HCT116 (cell line): ENCODE results near the gene SYT9.

Experiments
- ATF3 ChIP-seq: IDR thresholded peaks from 2 replicates; pipeline ENCODE4 v1.6.1; 2012
- CBX3 ChIP-seq: IDR thresholded peaks from 2 replicates; pipeline ENCODE4 v1.6.1; 2012; ENCODE audit warnings: low read depth
- CTCF ChIP-seq, 3 experiments: fragments of 200-600 bp in 1 of 3; sonication (generic) in 1 of 3; IDR thresholded peaks in 2 of 3; conservative IDR thresholded peaks in 1 of 3; 2 replicates each; pipeline ENCODE4 v1.5.1; 2012 to 2017; ENCODE audit warnings: low read depth in 2 of 3, low read length in 2 of 3, antibody characterized with exemption in 1 of 3, borderline replicate concordance in 1 of 3, control low read depth in 1 of 3, mild to moderate bottlenecking in 1 of 3, mixed read lengths in 1 of 3, mixed run types in 1 of 3, moderate library complexity in 1 of 3; ENCODE audit not compliant: insufficient read depth in 1 of 3
- EGR1 ChIP-seq: IDR thresholded peaks from 2 replicates; pipeline ENCODE4 v1.6.1; 2012; ENCODE audit warnings: low read depth
- EZH2 ChIP-seq: fragments of 200-600 bp; sonication (generic); IDR thresholded peaks from 2 replicates; pipeline ENCODE4 v1.6.1; 2017; ENCODE audit warnings: antibody characterized with exemption, mixed run types
- POLR2A ChIP-seq: IDR thresholded peaks from 2 replicates; pipeline ENCODE4 v1.7.0; 2011; ENCODE audit warnings: borderline replicate concordance; ENCODE audit not compliant: insufficient read depth, insufficient read length; ENCODE audit errors: extremely low read depth
- SIN3A ChIP-seq: IDR thresholded peaks from 2 replicates; pipeline ENCODE4 v1.6.1; 2012; ENCODE audit warnings: low read depth
- SP1 ChIP-seq: IDR thresholded peaks from 2 replicates; pipeline ENCODE4 v1.6.1; 2012; ENCODE audit warnings: low read depth
- TCF7L2 ChIP-seq: IDR thresholded peaks from 2 replicates; pipeline ENCODE4 v1.7.0; 2011; ENCODE audit warnings: borderline replicate concordance, inconsistent platforms; ENCODE audit not compliant: insufficient read depth, insufficient read length; ENCODE audit errors: extremely low read depth
- TF ChIP-seq, protein P1 (sequence below): IDR thresholded peaks from 2 replicates; pipeline ENCODE4 v1.6.1; 2012
- TF ChIP-seq, protein P2 (sequence below): IDR thresholded peaks from 2 replicates; pipeline ENCODE4 v1.6.1; 2011; ENCODE audit warnings: mild to moderate bottlenecking, low read length, moderate library complexity; ENCODE audit not compliant: insufficient replicate concordance; ENCODE audit errors: extremely low read depth

GRCh38 chr11:7351228-7351627 lies 99.5 kb downstream of the SYT9 start:
- TF ChIP-seq POLR2A = no peak
- TF ChIP-seq CBX3 = no peak
- no peak for TF ChIP-seq ATF3
- no peak for TF ChIP-seq SP1
- TF ChIP-seq, protein P1, sequence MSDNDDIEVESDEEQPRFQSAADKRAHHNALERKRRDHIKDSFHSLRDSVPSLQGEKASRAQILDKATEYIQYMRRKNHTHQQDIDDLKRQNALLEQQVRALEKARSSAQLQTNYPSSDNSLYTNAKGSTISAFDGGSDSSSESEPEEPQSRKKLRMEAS = no peak
- TF ChIP-seq, protein P2, sequence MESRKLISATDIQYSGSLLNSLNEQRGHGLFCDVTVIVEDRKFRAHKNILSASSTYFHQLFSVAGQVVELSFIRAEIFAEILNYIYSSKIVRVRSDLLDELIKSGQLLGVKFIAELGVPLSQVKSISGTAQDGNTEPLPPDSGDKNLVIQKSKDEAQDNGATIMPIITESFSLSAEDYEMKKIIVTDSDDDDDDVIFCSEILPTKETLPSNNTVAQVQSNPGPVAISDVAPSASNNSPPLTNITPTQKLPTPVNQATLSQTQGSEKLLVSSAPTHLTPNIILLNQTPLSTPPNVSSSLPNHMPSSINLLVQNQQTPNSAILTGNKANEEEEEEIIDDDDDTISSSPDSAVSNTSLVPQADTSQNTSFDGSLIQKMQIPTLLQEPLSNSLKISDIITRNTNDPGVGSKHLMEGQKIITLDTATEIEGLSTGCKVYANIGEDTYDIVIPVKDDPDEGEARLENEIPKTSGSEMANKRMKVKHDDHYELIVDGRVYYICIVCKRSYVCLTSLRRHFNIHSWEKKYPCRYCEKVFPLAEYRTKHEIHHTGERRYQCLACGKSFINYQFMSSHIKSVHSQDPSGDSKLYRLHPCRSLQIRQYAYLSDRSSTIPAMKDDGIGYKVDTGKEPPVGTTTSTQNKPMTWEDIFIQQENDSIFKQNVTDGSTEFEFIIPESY = no peak
- TF ChIP-seq CTCF (IDR thresholded peaks at IDR 0.05 in 2 of 3, conservative IDR thresholded peaks at IDR 0.05 in 1 of 3; ENCODE audit: borderline replicate concordance in 1 of 3, insufficient read depth in 1 of 3, low read depth in 2 of 3, low read length in 2 of 3) = no peak
- TF ChIP-seq SIN3A = no peak
- no peak for TF ChIP-seq EZH2
- TF ChIP-seq TCF7L2 = no peak
- TF ChIP-seq EGR1 = no peak
